Activated naive CD4-positive, alpha-beta T cell treated with anti-CD3 and anti-CD28 coated beads, Interleukin-2, amount 10 ng/mL, durations not matched to agents 7 days and 5 days (primary cell): ENCODE data around the gene GPI.
A peak's percentile ranks its signal among the peaks of the same experiment; 100 is the strongest.

Experiments used
- CTCF ChIA-PET: fragments of 350-600 bp; sonication (Branson Sonifier 250); formaldehyde crosslinking; loops from one replicate; lab custom pipeline; 2021; ENCODE audit warnings: antibody characterized with exemption; lab: Charles Lee
- DNase-seq: peaks from one replicate; pipeline ENCODE4 v3.0.0-alpha.2; 2020
- H3K27ac Mint-ChIP-seq: one replicate; pipeline ENCODE4 v1.8.0; 2021; ENCODE audit warnings: mild to moderate bottlenecking, moderate library complexity, mixed read lengths
- H3K27me3 Mint-ChIP-seq: one replicate; pipeline ENCODE4 v1.8.0; 2021; ENCODE audit warnings: mild to moderate bottlenecking, mixed read lengths
- H3K36me3 Mint-ChIP-seq: one replicate; pipeline ENCODE4 v1.8.0; 2021; ENCODE audit warnings: mixed read lengths
- H3K4me1 Mint-ChIP-seq: one replicate; pipeline ENCODE4 v1.8.0; 2021; ENCODE audit warnings: mixed read lengths
- H3K4me3 Mint-ChIP-seq: one replicate; pipeline ENCODE4 v1.8.0; 2021; ENCODE audit warnings: mild to moderate bottlenecking, moderate library complexity, mixed read lengths
- H3K9me3 Mint-ChIP-seq: one replicate; pipeline ENCODE4 v1.8.0; 2021; ENCODE audit warnings: mixed read lengths

The GPI gene

DNA sequence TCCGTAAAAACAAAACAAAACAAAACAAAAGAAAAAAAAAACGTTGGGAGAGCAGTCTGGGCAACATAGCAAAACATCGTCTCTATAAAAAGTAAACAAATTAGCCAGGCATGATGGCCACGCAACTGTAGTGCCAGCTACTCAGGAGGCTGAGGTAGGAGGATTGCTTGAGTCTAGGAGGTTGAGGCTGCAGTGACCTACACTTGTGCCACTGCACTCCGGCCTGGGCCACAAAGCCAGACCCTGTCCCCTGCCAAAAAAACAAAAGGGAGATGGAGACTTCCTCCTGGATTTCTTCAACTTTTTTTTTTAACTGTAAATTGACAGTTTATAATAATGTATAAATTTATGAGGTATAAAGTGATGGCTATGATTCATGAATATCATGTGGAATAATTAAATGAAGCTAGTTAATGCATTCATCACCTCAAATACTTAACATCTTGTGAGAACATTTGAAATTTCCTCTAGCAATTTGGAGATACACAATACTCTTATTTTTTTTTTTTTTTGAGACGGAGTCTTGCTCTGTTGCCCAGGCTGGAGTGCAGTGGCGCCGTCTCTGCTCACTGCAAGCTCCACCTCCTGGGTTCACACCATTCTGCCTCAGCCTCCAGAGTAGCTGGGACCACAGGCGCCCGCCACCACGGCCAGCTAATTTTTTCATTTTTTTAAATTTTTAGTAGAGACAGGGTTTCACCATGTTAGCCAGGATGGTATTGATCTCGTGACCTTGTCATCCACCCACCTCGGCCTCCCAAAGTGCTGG is 41.1 kb downstream of the GPI start:
- CTCF ChIA-PET: interaction anchor here (2.1 kb wide), 1 partner anchor 24 kb away, joined by 6 read pairs; no protein-coding TSS in a partner anchor
- peaks cover 19% of the 10 kb centered on the region for H3K36me3 Mint-ChIP-seq
- no peak overlapping the region for H3K4me3 Mint-ChIP-seq
- H3K4me1 Mint-ChIP-seq: peaks cover 26% of the 10 kb centered on the region
- no peaks in the 10 kb centered on the region for H3K27me3 Mint-ChIP-seq
- H3K27ac Mint-ChIP-seq: no peak overlapping the region
- no peaks in the 10 kb centered on the region for H3K9me3 Mint-ChIP-seq
- no peak for DNase-seq

GRCh38 chr19:34408411-34408810 is 43.4 kb downstream of the GPI start:
- H3K36me3 Mint-ChIP-seq: peaks cover 16% of the 10 kb centered on the region
- H3K4me3 Mint-ChIP-seq: no peak overlapping the region
- no peak for DNase-seq
- no peaks in the 10 kb centered on the region for H3K27me3 Mint-ChIP-seq
- CTCF ChIA-PET: no interaction called here
- H3K9me3 Mint-ChIP-seq: no peaks in the 10 kb centered on the region
- no peak overlapping the region for H3K27ac Mint-ChIP-seq
- peaks cover 20% of the 10 kb centered on the region for H3K4me1 Mint-ChIP-seq

DNA sequence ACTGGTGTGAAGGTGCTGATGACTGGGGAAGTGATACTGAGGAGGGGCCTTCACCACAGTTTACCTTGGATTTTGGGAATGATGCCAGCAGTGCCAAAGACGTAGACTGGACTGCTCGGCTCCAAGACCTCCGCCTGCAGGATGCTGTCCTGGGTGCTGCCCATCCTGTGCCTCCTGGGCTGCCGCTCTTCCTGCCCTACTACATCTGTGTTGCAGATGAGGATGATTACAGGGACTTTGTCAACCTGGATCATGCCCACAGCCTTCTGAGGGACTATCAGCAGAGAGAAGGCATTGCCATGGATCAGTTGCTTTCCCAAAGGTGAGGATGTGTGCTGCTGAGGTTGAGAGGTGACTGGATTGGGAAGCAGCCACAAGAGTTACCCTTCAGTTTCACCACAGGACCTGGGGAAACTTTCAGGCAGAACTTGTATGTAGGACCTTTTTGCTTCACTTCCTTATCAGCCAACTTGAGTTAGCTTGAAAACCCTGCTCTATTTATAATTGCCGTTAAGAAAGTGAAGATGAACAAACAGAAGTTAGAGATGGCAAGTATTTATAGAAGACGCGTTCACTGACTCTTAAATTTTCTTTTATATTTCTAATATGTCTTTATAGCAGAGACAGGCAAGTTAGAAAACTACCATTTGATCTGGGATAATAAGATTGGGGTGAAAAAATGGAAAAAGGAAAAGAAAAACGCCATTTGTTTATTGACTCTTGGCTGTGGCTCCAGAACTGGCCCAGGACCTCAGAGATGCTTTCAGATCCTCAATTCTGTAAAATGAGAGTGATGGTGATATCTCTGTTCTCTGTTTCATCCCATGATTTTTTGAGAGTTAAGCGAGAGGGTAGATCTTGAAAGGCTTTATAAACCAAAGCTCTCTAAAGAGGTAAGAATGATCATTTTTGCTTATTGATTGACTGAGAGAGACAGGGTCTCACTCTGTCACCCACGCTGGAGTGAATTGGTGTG is 44.5 kb downstream of the GPI start:
- no peaks in the 10 kb centered on the region for H3K9me3 Mint-ChIP-seq
- CTCF ChIA-PET: no interaction called here

DNA sequence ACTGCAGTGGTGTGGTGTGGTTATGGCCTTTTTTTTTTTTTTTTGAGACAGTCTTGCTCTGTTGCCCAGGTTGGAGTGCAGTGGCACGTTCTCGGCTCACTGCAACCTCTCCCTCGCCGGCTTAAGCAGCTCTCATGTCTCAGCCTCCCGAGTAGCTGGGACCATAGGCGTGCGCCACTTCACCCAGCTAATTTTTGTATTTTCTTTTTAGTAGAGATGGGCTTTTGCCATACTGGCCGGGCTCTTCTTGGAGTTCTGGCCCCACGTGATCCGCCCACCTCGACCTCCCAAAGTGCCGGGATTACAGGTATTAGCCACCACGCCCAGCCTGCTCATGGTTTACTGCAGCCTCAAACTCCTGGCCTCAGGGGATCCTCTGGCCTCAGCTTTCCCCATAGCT is 46.2 kb downstream of the GPI start:
- CTCF ChIA-PET: no interaction called here
- no peak for DNase-seq
- peaks cover 21% of the 10 kb centered on the region for H3K36me3 Mint-ChIP-seq

More for the DNA sequence above, 44.5 kb downstream of the GPI start:
- H3K27me3 Mint-ChIP-seq: no peaks in the 10 kb centered on the region
- peaks cover 20% of the 10 kb centered on the region for H3K36me3 Mint-ChIP-seq
- H3K4me1 Mint-ChIP-seq: peaks cover 11% of the 10 kb centered on the region
- DNase-seq: no peak
- H3K27ac Mint-ChIP-seq: no peak overlapping the region
- H3K4me3 Mint-ChIP-seq: no peak overlapping the region

GRCh38 chr19:34416021-34416545 is 51.1 kb downstream of the GPI start:
- no peak for DNase-seq
- CTCF ChIA-PET: interaction anchor here (1.7 kb wide), 1 partner anchor 14 kb away, joined by 3 read pairs; no protein-coding TSS in a partner anchor
- Mint-ChIP-seq H3K36me3 (peaks cover 10% of the 10 kb centered on the region), H3K4me1 (peaks cover 2% of the 10 kb centered on the region), H3K27ac (no peak overlapping the region), H3K27me3 (no peaks in the 10 kb centered on the region), H3K4me3 (no peak overlapping the region), H3K9me3 (no peaks in the 10 kb centered on the region)

More for the DNA sequence above, 46.2 kb downstream of the GPI start:
- Mint-ChIP-seq H3K4me1 (peaks cover 5% of the 10 kb centered on the region), H3K27me3 (no peaks in the 10 kb centered on the region), H3K9me3 (no peaks in the 10 kb centered on the region), H3K27ac (no peak overlapping the region), H3K4me3 (no peak overlapping the region)

DNA sequence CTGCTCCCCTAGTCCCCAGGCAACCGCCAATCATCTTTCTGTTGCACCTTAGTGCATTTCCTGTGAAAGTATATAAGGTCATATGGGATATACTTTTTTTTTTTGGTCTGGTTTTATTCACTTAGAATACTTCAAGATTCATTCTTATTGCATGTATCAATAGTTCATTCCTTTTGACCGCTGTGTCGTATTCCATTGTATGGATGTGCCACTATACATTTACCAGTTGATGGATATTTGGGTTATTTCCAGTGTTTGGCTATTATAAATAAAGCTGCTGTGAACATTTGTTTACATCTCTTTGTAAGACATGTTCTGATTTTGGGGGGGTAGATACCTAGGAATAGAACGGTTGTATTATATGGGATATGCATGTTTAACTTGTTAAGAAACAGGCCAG is 53.3 kb downstream of the GPI start:
- no peak overlapping the region for H3K4me3 Mint-ChIP-seq
- no peaks in the 10 kb centered on the region for H3K27me3 Mint-ChIP-seq
- CTCF ChIA-PET: no interaction called here
- no peak overlapping the region for H3K27ac Mint-ChIP-seq
- peaks cover 8% of the 10 kb centered on the region for H3K36me3 Mint-ChIP-seq
- H3K9me3 Mint-ChIP-seq: no peaks in the 10 kb centered on the region
- DNase-seq: no peak
- H3K4me1 Mint-ChIP-seq: peaks cover 2% of the 10 kb centered on the region

DNA sequence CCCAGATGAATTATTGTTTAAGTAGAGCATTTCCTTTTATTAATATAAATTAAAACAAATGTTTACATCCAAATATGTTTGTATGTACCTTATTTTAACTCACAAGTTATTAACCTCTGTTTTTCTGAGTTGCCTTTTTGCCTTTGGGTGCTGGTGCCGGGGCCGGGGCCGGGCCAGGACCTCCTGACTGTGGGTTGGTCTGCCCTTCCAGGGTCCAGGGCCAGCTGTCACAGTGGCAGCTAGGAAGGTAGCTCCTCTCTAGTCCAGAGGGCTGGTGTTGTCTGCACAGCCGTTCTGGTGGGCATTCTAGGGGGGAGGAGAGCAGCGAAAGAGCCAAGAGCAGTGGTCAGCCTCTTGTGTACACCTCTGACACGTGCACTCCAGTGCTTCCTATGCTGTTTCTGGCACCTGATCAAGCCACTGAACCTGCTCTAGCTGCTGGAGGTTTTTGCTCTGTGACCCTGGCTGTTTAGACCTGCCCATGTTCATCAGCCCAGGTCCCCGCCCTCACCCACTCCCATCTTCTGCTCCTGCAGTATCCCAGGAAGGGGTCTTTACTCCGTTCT is 61.2 kb downstream of the GPI start:
- no peaks in the 10 kb centered on the region for H3K27me3 Mint-ChIP-seq
- H3K27ac Mint-ChIP-seq: peak overlapping the region; percentile 49
- CTCF ChIA-PET: interaction anchor here (0.7 kb wide), 1 partner anchor 28 kb away, joined by 3 read pairs; no protein-coding TSS in a partner anchor
- peaks cover 26% of the 10 kb centered on the region for H3K4me1 Mint-ChIP-seq
- H3K36me3 Mint-ChIP-seq: peaks cover 20% of the 10 kb centered on the region
- H3K9me3 Mint-ChIP-seq: no peaks in the 10 kb centered on the region
- peak overlapping the region; percentile 33 for H3K4me3 Mint-ChIP-seq
- no peak for DNase-seq

DNA sequence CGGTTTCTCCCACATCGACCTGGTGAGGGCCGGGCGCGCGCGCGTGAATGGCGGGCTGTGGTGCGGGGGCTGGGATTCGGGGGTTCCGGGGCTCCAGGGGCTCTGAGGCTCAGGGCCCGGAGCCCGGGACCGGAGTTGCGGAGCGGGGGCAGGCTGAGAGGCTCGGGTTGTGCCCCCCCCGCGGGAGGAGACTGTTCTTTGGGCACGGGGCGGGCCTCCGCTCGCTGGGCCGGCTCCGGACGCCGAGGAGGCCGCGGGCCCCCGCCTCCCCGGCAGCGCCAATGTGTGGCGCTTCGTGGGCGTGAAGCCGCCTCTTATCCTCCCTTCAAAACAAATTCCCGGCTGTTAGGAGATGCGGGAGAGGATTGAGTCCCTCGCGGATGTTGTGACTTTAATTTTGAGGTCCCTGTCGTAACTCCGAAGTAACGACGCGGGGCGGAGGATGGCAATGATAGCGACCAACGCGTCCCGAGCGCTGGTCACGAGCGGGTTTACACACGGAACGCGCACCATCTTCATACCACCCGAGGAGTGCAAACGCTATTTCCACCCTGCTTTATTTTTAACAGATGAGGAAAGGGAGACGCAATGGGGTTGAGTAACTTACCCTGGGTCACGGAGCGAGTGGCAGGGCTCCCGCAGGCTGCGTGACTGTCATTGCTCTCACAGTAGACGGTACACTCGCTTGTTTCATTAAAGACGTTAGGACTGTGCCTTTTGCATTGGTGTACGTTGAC is 63.7 kb downstream of the GPI start:
- H3K27ac Mint-ChIP-seq: peak overlapping the region; percentile 98
- H3K4me3 Mint-ChIP-seq: peak overlapping the region; percentile 98
- no peaks in the 10 kb centered on the region for H3K9me3 Mint-ChIP-seq
- CTCF ChIA-PET: no interaction called here
- H3K27me3 Mint-ChIP-seq: no peaks in the 10 kb centered on the region
- peaks cover 37% of the 10 kb centered on the region for H3K4me1 Mint-ChIP-seq
- H3K36me3 Mint-ChIP-seq: peaks cover 28% of the 10 kb centered on the region
- peak; percentile 55 for DNase-seq

DNA sequence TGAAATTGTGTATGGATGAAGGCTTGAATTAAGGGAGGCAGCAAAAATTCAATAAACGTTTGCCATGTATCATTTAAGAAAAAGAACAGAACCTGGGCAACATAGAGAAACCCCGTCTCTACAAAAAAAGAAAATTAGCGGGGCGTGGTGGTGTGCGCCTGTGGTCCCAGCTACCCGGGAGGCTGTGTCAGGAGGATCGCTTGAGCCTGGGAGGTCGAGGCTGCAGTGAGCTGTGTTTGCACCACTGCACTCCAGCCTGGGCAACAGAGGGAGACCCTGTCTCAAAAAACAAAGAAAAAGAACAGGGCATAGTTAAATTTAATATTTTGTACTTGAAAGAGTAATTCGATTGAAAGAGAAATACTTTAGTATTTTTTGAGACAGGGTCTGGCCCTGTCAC is 64.6 kb downstream of the GPI start:
- no peaks in the 10 kb centered on the region for H3K9me3 Mint-ChIP-seq
- DNase-seq: no peak
- peak overlapping the region; percentile 98 for H3K27ac Mint-ChIP-seq
- H3K4me1 Mint-ChIP-seq: peaks cover 37% of the 10 kb centered on the region
- CTCF ChIA-PET: interaction anchor here (1.0 to 1.3 kb wide), 3 partner anchors 28 to 91 kb away, joined by 3 read pairs; no protein-coding TSS in a partner anchor
- peaks cover 30% of the 10 kb centered on the region for H3K36me3 Mint-ChIP-seq
- H3K4me3 Mint-ChIP-seq: peak overlapping the region; percentile 98
- H3K27me3 Mint-ChIP-seq: no peaks in the 10 kb centered on the region

GRCh38 chr19:34430738-34431625 is 66.0 kb downstream of the GPI start:
- H3K4me1 Mint-ChIP-seq: peaks cover 37% of the 10 kb centered on the region

GRCh38 chr19:34431681-34432402 is 66.8 kb downstream of the GPI start:
- CTCF ChIA-PET: interaction anchor here (0.6 to 1.2 kb wide), 4 partner anchors 11 to 63 kb away, joined by 3 to 4 read pairs (median 3); no protein-coding TSS in a partner anchor
- no peak for DNase-seq

More at GRCh38 chr19:34430738-34431625, 66.0 kb downstream of the GPI start:
- DNase-seq: peak; percentile 63
- Mint-ChIP-seq H3K9me3 (no peaks in the 10 kb centered on the region), H3K4me3 (peak overlapping the region; percentile 98), H3K36me3 (peaks cover 41% of the 10 kb centered on the region), H3K27ac (peak overlapping the region; percentile 67), H3K27me3 (no peaks in the 10 kb centered on the region)
- CTCF ChIA-PET: interaction anchor here (0.7 to 1.3 kb wide), 9 partner anchors 10 to 93 kb away, joined by 3 to 6 read pairs (median 3); no protein-coding TSS in a partner anchor

DNA sequence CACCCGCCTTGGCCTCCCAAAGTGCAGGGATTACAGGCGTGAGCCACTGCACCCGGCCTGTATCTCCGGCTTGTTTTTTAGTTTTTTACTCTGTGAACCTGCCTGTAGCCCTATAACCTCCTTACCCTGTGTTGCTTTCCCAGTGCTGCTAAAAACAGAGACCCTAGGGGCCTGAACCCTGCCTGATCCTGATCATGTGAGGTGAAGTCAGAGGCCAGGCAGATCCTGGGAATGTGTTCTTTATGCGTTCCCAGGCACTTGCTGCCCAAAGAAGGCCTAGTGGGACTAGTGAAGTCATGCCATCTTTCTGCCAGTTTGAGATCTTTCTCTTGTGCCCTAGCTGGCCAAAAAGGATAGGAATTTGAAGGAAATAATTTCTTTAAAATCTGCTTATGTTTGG is 67.8 kb downstream of the GPI start:
- H3K4me3 Mint-ChIP-seq: no peak overlapping the region
- CTCF ChIA-PET: interaction anchor here (1.2 kb wide), 1 partner anchor 18 kb away, joined by 3 read pairs; no protein-coding TSS in a partner anchor
- no peak for DNase-seq
- peaks cover 34% of the 10 kb centered on the region for H3K4me1 Mint-ChIP-seq
- no peaks in the 10 kb centered on the region for H3K9me3 Mint-ChIP-seq
- H3K36me3 Mint-ChIP-seq: peaks cover 50% of the 10 kb centered on the region
- no peak overlapping the region for H3K27ac Mint-ChIP-seq
- H3K27me3 Mint-ChIP-seq: no peaks in the 10 kb centered on the region

More at GRCh38 chr19:34431681-34432402, 66.8 kb downstream of the GPI start:
- Mint-ChIP-seq H3K4me3 (no peak overlapping the region), H3K36me3 (peaks cover 45% of the 10 kb centered on the region), H3K9me3 (no peaks in the 10 kb centered on the region), H3K27me3 (no peaks in the 10 kb centered on the region), H3K27ac (no peak overlapping the region), H3K4me1 (peaks cover 37% of the 10 kb centered on the region)
